GM23248 (cell line): Measurements from ENCODE around the gene FAM81A.

Experiments
- EZH2 ChIP-seq: fragments of 200-600 bp; sonication (generic); IDR thresholded peaks from 2 replicates; pipeline ENCODE4 v1.6.1; 2018; ENCODE audit warnings: antibody characterized with exemption, mild to moderate bottlenecking; ENCODE audit not compliant: insufficient read depth, poor library complexity, severe bottlenecking
- EZH2phosphoT487 ChIP-seq: fragments of 200-600 bp; sonication (generic); IDR thresholded peaks from 2 replicates; pipeline ENCODE4 v1.6.1; 2018; ENCODE audit warnings: antibody characterized with exemption, moderate library complexity, mild to moderate bottlenecking, low read depth; ENCODE audit not compliant: insufficient read depth

DNA sequence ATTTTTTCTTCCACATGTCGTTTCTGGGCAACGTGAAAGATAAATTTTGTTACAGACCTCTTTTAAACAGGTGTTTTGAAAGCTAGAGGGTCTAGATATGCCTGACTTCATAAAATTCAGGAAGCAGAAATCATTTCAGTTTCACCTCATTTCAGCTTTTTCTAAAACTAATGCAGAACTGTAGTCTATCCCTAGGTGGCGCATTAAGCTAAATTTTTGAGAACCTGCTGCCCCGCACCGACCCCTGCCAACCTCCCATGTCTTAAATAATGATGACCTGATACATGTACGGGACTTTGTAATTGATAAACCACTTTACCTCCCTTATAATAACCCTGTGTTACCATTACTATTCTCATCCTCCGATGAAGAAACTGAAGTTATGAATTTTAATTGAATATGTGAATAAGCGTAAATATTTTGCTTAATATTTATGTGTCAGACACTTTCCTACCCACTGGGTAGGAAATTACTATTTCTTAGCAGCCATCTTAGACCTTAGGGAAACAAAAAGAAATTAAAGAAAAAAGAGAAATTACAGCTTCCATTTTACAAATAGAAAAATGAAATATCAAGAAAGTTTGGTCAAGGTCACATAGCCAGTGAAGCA, 94.9 kb downstream of the FAM81A start:
- TF ChIP-seq EZH2 = no peak
- TF ChIP-seq EZH2phosphoT487 = no peak
